ENCODE results near the gene PAPOLB. TPM values are rescaled to one million over a fixed set of nuclear protein-coding genes. Genes with fewer than 3 reads are reported as not detected.
A peak's percentile ranks its signal among the peaks of the same experiment; 100 is the strongest.

PAPOLB gene
- total and polyA plus RNA-seq, 2 of the 8 experiments (the other 6 are each of a cell fraction or from before 2014, with no cell fraction given) = 0.02 to 0.15 TPM

DNA sequence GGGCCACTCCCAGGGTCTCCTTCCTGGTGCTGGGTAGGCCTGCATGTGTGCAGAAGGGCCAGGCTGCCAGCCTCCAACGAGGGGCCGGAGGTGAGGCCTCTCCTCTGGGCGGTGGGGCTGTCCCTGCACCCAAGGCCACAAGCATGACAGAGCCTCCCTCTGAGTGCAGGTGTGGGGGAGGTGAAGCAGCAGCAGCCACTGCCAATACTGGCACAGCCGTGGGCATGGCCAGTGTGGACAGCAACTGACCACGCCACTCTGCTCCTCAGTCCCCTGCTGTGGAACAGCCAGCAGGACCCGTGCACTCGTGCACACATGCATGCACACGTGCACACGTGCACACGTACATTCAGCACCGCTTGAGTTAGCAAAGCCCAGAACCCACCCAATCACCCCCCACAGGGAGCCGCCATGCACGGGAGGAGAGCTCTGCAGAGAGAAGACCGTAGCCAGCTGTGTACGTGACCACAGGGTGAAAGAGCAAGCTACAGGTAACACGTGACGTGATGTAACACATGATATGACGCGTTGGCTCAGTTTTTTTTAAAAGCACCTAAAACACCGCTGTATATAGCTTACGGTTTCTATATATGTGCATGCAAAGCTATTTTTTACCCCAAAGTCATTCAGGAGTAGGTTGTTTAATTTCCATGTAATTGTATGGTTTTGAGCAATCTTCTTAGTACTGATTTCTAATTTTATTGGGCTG, 23.1 kb downstream of the PAPOLB start:
- Histone ChIP-seq H3K36me3 (ENCODE audit: control insufficient read depth in 2 of 4, insufficient read depth in 4 of 4, low read length in 3 of 4) (no peaks in the 10 kb centered on the region), H3K4me3 (ENCODE audit: extremely low read depth in 1 of 4, insufficient read depth in 2 of 4, low read depth in 3 of 4, low read length in 4 of 4) (no peak overlapping the region), H2AFZ (ENCODE audit: low read length) (no peak overlapping the region), H3K23me2 (ENCODE audit: low read depth, low read length) (peaks cover 2% of the 10 kb centered on the region; the same call in 1 of the 2 replicates), H3K4me2 (ENCODE audit: insufficient read depth in 1 of 2, low read depth in 2 of 2, low read length in 2 of 2) (no peak overlapping the region), H3K23ac (ENCODE audit: insufficient read length) (no peak overlapping the region), H3K9ac (replicated peaks in 1 of 4; ENCODE audit: extremely low read depth in 1 of 4, low read depth in 3 of 4, low read length in 3 of 4) (no peak overlapping the region), H4K8ac (ENCODE audit: extremely low read depth, insufficient read depth, low read length) (no peak overlapping the region), H2BK15ac (ENCODE audit: low read length) (no peak overlapping the region), H2AK5ac (ENCODE audit: low read depth, low read length) (0 out of 2 replicates have a peak overlapping the region, but pooled peaks have one; percentile 24), H3K9me3 (ENCODE audit: insufficient read depth in 2 of 2, low read depth in 1 of 2, low read length in 1 of 2) (no peaks in the 10 kb centered on the region), H3K27me3 (replicated peaks in 1 of 4; ENCODE audit: control insufficient read depth in 3 of 4, extremely low read depth in 1 of 4, insufficient read depth in 3 of 4, low read length in 3 of 4) (no peaks in the 10 kb centered on the region), H3K18ac (ENCODE audit: extremely low read depth, low read length) (peak overlapping the region; percentile 7; the same call in 1 of the 2 replicates), H3K79me1 (ENCODE audit: low read depth, low read length) (no peaks in the 10 kb centered on the region), H4K91ac (replicated peaks; ENCODE audit: insufficient read length, low read length) (no peak overlapping the region), H3K4ac (replicated peaks; ENCODE audit: insufficient read length, low read depth, low read length) (no peak overlapping the region), H2BK5ac (ENCODE audit: low read depth, low read length) (no peak overlapping the region), H3K14ac (ENCODE audit: insufficient read length) (no peak overlapping the region), H3K27ac (ENCODE audit: low read depth, low read length) (no peak overlapping the region), H3K79me2 (ENCODE audit: control insufficient read depth in 1 of 2, insufficient read depth in 2 of 2, low read length in 2 of 2) (no peaks in the 10 kb centered on the region), H2BK12ac (ENCODE audit: low read depth, low read length) (no peak overlapping the region), H2BK20ac (ENCODE audit: low read length) (no peak overlapping the region), H4K20me1 (replicated peaks in 1 of 2; ENCODE audit: control insufficient read depth in 1 of 2, insufficient read depth in 2 of 2, low read length in 2 of 2) (peaks cover 0 to 6% of the 10 kb centered on the region in 2 experiments), H3K4me1 (replicated peaks in 1 of 4; ENCODE audit: control insufficient read depth in 3 of 4, insufficient read depth in 4 of 4, low read length in 3 of 4) (peaks cover 0 to 4% (median 0%) of the 10 kb centered on the region in 4 experiments; a peak in 1 of 7 replicates), H2BK120ac (replicated peaks; ENCODE audit: low read depth, low read length) (no peak overlapping the region), H4K5ac (ENCODE audit: insufficient read length, low read depth, low read length) (no peak overlapping the region), H3K56ac (replicated peaks; ENCODE audit: insufficient read length, low read depth, low read length) (no peak overlapping the region)
- FAIRE-seq (no peak), DNase-seq (ENCODE audit: low read depth in 1 of 2, low spot score in 2 of 2) (no peak)
- 93% methylated on average over 21 of the region's 21 CpGs; no CpG with 5 or more reads in 1 of the 2 experiments for WGBS, 2 experiments (ENCODE audit: extremely low coverage in 1 of 2, insufficient coverage in 1 of 2, insufficient read length in 1 of 2, insufficient replicate concordance in 2 of 2, low coverage in 1 of 2, low lambda C conversion rate in 2 of 2, missing lambda C conversion rate in 1 of 2)
- ChIA-PET CTCF (ENCODE audit: partially characterized antibody) (interaction anchor here (0.7 to 1.9 kb wide), 6 partner anchors 9 to 221 kb away, joined by 3 to 10 read pairs (median 4); partner anchors contain the start of gene RADIL), POLR2A (ENCODE audit: partially characterized antibody) (no interaction called here)
- no peak for TF ChIP-seq SUZ12 (IDR thresholded peaks at IDR 0.05; ENCODE audit: low read length)
- no peak for TF ChIP-seq NANOG (IDR thresholded peaks at IDR 0.05; ENCODE audit: insufficient read depth, low read depth, low read length, poor library complexity, severe bottlenecking)
- TF ChIP-seq KDM4A (IDR thresholded peaks at IDR 0.05; ENCODE audit: low read depth, low read length, severe bottlenecking) = no peak
- TF ChIP-seq SRF (IDR thresholded peaks at IDR 0.05; ENCODE audit: low read depth, low read length) = no peak
- no peak for TF ChIP-seq CEBPB (IDR thresholded peaks at IDR 0.05; ENCODE audit: low read depth, low read length)
- no peak for TF ChIP-seq SAP30 (IDR thresholded peaks at IDR 0.05; ENCODE audit: insufficient read depth, insufficient replicate concordance, low read length)
- TF ChIP-seq SP4 (IDR thresholded peaks at IDR 0.05; ENCODE audit: low read length) = no peak
- no peak for TF ChIP-seq ZNF274 (IDR thresholded peaks at IDR 0.05; ENCODE audit: borderline replicate concordance, extremely low read depth, low read length)

All from H1 (cell line).